Left lobe of liver (tissue), 2 donors: ENCODE results near the gene ACAD11. TPM values are rescaled to one million over a fixed set of nuclear protein-coding genes. Genes with fewer than 3 reads are reported as not detected.
"Not testable (repeated sequence)": the region's sequence is repeated elsewhere in the genome, so short reads cannot be mapped to it uniquely, and the experiment has no call there.

Source experiments
- ATAC-seq: fragments of 200-7000 bp; cut with Tn5 transposase; one replicate; pipeline ENCODE4 v1.9.1; 2020; ENCODE audit warnings: mild to moderate bottlenecking, moderate library complexity
- DNase-seq: peaks from one replicate; pipeline ENCODE4 v3.0.0-alpha.2; 2020; ENCODE audit warnings: low spot score
- total RNA-seq: library from RNA; stranded (reverse); gene quantifications from one replicate; pipeline ENCODE4 v1.2.1, GENCODE V29; 2021
- donor health status: DM: no; HTN: no; CAD: no; lungs with moderate emphysema.
- donor health status: DM: no; HTN: yes; CAD: no.

ACAD11 gene
- total RNA-seq, 1 donor from 2014 or later: 104 TPM

DNA sequence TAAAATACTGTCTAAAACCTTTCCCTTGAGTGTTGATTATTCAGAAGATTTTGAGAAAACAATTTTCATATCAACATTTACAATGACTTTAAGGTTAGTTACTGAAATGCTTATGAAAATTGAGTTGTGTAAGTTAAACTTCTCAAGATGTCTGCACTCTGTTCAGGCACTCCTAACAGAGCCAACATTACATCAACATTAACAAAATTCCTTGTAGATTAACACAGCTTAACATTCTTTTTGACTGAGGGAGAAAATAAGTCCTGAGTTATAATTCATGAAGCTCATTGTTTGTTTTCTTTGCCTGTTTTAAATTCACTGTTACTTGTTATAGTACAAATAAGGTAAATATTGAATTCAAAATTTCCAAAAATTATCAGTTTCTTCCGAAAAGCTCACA, 53.5 kb downstream of the ACAD11 start:
- ATAC-seq (no peak), DNase-seq (no peak)

GRCh38 chr3:132605374-132605792, 54.2 kb downstream of the ACAD11 start:
- ATAC-seq (no peak), DNase-seq (no peak)

DNA sequence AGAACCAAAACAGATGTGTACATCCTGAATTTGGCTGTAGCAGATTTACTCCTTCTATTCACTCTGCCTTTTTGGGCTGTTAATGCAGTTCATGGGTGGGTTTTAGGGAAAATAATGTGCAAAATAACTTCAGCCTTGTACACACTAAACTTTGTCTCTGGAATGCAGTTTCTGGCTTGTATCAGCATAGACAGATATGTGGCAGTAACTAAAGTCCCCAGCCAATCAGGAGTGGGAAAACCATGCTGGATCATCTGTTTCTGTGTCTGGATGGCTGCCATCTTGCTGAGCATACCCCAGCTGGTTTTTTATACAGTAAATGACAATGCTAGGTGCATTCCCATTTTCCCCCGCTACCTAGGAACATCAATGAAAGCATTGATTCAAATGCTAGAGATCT, 59.0 kb downstream of the ACAD11 start:
- DNase-seq: not testable (repeated sequence)
- peak; percentile 15 for ATAC-seq

DNA sequence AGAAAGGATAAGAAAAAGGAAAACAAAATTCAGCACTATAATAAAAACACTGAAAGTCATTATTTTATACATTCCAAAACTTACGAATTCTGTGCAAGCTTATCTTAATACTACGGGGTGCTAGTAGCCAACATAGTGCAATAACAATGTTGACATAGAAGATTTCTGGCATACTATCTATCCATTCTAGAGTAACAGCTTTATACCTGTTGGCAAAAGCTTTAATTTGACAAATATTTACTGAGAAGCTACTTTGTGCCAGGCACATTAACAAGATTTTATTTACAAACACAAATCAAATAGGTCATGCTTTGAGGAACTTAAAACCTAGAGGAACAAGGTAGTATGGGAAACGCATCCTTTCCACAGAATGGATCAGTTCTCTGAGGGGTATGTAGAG, 61.4 kb downstream of the ACAD11 start:
- no peak for DNase-seq
- ATAC-seq: peak; percentile 64

GRCh38 chr3:132597660-132598059, 61.9 kb downstream of the ACAD11 start:
- ATAC-seq: no peak
- no peak for DNase-seq

- ATAC-seq (peak; percentile 29), DNase-seq (no peak)
These were observed 62.7 kb downstream of the ACAD11 start, which contains the start of gene ACKR4 for GRCh38 chr3:132596816-132597433. TSS of gene ACKR4 (plus strand) at chr3:132597270. CDS start at chr3:132600398, 3,128 bp downstream.

- ATAC-seq (no peak), DNase-seq (no peak)
These were observed 63.3 kb downstream of the ACAD11 start for GRCh38 chr3:132596326-132596725.

DNA sequence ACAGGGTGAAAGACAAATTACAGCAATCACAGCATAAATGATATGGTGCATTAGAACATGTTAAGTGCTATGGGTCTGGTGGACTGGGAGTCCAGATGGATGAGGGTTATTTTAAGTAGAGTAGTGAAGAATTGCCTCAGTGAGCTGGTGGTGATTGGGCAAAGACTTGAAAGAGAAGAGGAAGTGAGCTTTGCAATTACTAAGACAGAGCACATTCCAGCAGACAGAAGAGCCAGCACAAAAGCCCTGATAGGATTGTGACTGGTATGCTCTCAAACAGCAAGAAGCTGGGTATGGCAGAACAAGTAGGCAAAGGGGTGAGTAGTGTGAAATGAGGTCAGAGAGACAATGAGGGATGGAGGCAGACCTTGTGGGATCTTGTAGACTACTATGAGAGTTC, 64.6 kb downstream of the ACAD11 start:
- ATAC-seq: no peak
- DNase-seq: no peak

DNA sequence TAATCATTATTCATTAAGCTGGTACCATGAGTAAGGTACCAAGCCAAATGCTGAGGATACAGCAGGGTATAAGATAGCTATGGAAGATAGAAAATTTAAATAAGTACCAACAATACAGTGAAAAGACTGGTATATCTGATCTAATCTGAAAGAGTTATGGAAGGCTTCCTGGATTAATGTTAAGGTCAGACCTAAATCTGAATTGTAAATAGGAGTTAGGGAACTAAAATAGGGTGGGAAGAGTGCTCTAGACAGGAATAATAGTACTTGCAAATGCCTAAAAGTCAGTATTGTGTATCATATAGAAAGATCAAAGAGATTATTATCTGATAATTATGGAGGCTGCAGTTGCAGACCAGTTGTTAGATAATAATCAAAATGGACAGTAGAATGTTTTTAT, 65.1 kb downstream of the ACAD11 start:
- ATAC-seq (no peak), DNase-seq (no peak)

DNA sequence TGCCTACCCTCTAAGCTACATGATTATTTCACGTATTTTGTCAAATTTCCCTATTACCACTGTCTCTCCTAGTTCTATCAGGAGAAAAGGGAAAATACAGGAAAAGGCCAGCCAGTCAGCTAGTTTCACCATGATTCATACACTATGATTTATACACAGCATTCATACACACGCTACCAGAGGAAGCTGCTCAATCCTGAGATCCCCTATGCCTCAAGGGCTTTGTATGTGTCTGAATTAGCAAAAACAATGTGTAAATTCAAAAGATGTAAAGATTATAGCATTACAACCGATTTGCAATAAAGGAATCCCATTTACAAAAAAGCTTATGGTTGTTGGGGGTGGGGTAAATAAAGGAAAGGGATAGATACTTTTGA, 65.7 kb downstream of the ACAD11 start:
- no peak for ATAC-seq
- no peak for DNase-seq

DNA sequence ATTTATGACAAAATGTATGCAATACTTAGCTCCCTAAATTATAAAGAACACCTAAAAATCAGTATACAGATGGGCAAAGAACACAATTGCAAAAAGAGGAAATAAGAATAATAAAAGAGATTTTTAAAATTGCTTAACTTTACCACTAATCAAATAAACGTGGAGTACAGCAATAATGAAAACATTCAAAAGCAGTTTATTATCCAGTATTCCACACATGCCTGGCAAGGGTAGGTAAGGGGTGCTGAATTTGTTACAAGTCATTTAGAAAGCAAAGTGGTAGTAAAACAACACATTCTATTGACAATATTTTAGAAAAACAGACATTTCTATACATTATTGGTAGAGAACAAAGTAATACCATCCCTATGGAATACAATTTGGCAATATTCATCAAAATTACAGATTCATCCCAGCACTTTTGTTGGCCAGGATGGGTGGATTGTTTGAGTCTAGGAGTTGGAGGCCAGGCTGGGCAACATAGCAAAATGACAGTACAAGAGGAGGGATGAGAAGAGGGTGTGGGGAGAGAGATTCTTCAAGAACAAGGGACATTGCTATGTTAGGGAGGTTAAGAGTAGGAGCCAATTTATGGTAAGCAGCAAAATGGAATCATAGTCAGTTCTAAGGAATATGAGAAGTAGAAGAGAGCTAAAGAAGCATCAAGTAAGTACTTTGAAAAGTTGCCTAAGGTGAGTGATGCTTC, 66.2 kb downstream of the ACAD11 start:
- no peak for ATAC-seq
- DNase-seq: no peak

- DNase-seq (no peak), ATAC-seq (no peak)
These were observed 67.4 kb downstream of the ACAD11 start for GRCh38 chr3:132592216-132592615.

DNA sequence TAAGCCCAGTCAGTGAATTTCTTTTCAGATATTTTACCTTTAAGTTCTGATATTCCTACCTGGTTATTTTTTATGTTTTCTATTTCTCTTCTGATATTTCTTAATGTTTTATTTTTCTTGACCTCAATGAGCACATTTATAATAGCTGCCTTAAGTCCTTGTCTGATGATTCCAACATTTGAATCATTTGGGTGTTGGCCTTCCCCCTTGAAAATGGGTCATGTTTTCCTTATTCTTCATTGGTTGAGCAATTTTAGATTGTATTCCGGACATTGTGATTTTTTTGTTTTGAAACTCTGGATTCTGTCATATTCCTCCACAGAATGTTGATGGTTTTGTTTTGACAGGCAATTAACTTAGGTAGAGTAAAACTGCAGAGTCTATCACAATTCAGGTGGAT, 72.2 kb downstream of the ACAD11 start:
- DNase-seq (no peak), ATAC-seq (no peak)

GRCh38 chr3:132573797-132574211, 85.8 kb downstream of the ACAD11 start:
- ATAC-seq: no peak

DNA sequence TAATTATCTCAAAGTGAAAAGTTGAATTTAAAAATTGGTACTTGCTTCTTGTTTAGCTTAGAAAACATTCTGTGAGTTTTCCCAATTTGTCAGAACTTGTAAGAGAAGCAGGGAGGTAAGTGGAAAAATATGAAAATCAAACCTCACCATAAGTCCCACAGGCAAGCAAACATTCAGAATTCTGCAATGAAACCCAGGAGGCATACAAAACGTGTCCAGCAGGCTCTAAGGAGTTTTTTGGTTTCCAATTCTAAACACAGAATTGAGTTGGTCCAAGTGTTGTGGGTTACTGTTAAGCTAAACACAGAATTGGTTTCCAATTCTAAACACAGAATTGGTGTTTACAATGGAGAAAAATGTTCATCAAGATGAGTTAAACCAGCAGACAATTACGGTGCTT, 89.6 kb downstream of the ACAD11 start:
- ATAC-seq (no peak), DNase-seq (no peak)

More at GRCh38 chr3:132573797-132574211, 85.8 kb downstream of the ACAD11 start:
- no peak for DNase-seq

- ATAC-seq (no peak), DNase-seq (no peak)
These were observed 90.0 kb downstream of the ACAD11 start for GRCh38 chr3:132569580-132569979.

GRCh38 chr3:132569153-132569552, 90.5 kb downstream of the ACAD11 start:
- ATAC-seq (no peak), DNase-seq (no peak)

DNA sequence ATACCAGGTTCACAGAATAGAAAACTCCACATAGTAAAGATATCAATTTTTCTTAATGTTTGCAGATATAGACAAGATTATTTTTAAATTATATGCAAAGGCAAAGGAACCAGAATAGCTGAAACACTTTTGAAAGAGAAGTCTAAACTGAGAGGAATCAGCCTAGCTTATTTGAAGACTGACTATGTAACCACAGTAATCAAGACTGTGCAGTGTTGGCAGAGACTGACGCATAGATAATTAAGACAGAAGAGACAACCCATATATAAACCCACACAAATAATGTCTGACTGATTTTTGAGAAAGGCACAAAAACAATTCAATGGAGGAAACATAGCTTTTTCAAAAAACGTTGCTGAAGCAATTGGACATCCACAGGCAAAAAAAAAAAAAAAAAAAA, 91.2 kb downstream of the ACAD11 start:
- DNase-seq: no peak

GRCh38 chr3:132564070-132564465, 95.5 kb downstream of the ACAD11 start:
- DNase-seq (no peak), ATAC-seq (no peak)

More for the DNA sequence above, 91.2 kb downstream of the ACAD11 start:
- no peak for ATAC-seq

DNA sequence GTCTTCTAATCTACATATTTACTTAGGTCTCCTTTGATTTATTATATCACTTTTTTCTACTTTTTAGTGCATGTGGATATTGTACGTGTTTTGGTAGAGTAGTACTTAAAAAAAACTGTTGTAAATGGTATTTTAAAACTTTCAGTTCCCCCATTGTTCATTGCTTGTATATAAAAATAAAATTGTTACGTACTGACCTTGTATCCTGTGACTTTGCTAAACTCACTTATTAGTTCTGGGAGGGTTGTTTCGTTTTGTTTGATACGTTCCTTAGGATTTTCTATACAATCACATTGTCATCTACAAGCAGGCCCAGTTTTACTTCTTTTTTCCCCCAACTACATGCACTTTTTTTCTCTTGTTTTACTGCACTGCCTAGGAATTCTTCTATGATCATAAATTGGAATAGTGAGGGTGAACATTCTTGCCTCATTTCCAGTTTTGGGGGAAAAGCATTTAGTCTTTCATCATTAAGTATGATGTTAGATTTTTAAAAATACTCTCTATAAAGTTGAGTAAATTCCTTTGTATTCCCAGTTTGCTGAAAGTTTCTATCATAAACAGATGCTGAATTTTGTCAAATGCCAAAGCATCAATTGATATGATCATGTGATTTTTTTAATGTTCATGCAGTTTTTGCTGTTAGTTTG, 96.1 kb downstream of the ACAD11 start:
- ATAC-seq: no peak
- DNase-seq: no peak

DNA sequence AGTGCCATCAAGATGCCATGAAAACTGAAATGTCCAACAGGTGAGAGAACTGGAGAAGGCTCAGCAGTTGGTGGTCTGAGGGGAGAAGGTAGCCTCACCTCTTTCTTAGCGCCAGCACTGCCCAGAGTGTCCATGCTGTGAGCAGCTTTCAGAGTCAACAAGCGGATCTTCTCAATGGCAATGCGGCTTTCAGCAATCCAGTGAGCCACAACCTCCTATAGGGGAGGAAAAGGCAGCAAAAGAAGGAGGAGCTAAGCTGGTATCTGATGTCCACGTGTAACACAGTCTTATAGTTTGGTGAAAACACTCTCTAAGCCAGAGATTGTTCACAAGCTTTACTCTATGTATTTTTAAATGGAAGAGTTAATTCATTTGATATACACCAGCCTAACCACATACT, 98.6 kb downstream of the ACAD11 start:
- no peak for ATAC-seq
- no peak for DNase-seq

- ATAC-seq (no peak), DNase-seq (no peak)
These were observed 103.0 kb downstream of the ACAD11 start for GRCh38 chr3:132556508-132557159.
